ENCODE measurements around the gene PRPSAP2.

PRPSAP2 gene

GRCh38 chr17:18896146-18896545, 38.2 kb downstream of the PRPSAP2 start:
- no peak for TF ChIP-seq CTCF (IDR thresholded peaks at IDR 0.05; ENCODE audit: borderline replicate concordance, insufficient read depth, low read depth, low read length)
- H3K4me3 ChIP-seq (ENCODE audit: low read depth, low read length): no peak overlapping the region

DNA sequence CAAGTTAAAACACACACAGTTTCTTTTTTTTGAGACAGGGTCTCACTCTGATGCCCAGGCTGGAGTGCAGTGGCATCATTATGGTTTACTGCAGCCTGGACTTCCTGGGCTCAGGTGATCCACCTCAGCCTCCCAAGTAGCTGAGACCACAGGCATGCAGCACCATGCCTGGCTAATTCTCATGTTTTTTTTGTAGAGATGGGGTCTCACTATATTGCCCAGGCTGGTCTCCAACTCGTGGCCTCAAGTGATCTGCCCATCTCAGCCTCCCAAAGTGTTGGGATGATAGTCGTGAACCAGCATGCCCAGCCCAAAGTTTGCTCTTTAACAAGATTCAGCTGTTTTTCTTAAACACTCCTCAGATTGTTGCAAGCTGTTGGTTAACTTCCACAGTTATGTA, 39.0 kb downstream of the PRPSAP2 start:
- TF ChIP-seq CTCF (IDR thresholded peaks at IDR 0.05; ENCODE audit: borderline replicate concordance, insufficient read depth, low read depth, low read length): no peak

DNA sequence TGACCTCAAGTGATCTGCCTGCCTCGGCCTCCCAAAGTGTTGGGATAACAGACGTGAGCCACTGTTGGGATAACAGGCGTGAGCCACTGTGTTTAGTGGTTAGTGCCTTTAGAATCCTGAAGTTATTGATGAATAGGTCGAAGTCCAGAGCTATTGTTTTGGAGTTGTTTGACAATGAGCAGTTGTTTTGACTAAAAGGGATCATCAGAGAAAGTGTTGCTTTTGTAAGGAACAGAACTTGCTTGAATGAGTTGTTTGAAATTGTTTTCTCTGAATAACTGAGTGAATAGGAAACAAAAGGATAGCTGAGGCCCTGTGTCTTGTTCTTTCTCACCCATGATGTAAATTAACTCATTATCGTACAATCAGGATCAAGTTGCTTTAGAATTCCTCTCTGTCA, 46.6 kb downstream of the PRPSAP2 start:
- no peak for TF ChIP-seq CTCF (IDR thresholded peaks at IDR 0.05; ENCODE audit: borderline replicate concordance, insufficient read depth, low read depth, low read length)

More for the DNA sequence above, 39.0 kb downstream of the PRPSAP2 start:
- no peak overlapping the region for H3K4me3 ChIP-seq (ENCODE audit: low read depth, low read length)

GRCh38 chr17:18905226-18905625, 47.3 kb downstream of the PRPSAP2 start:
- no peak for TF ChIP-seq CTCF (IDR thresholded peaks at IDR 0.05; ENCODE audit: borderline replicate concordance, insufficient read depth, low read depth, low read length)
- H3K4me3 ChIP-seq (ENCODE audit: low read depth, low read length): no peak overlapping the region

More for the DNA sequence above, 46.6 kb downstream of the PRPSAP2 start:
- no peak overlapping the region for H3K4me3 ChIP-seq (ENCODE audit: low read depth, low read length)

DNA sequence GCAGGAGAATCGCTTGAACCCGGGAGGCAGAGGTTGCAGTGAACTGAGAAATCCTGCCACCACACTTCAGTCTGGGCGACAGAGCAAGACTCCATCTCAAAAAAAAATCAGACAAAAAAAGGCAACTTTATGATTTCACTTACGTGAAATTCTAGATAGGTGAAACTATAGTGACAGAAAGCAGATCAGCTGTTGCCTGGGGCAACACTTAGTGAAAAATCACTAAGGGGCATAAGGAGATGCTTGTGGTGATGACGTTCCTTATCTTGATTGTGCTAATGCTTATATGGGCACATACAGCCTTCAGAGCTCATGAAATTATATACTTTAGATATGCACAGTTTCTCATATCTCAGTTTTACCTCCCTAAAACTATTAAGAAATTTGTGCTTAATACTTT, 52.4 kb downstream of the PRPSAP2 start:
- TF ChIP-seq CTCF (IDR thresholded peaks at IDR 0.05; ENCODE audit: borderline replicate concordance, insufficient read depth, low read depth, low read length): no peak
- no peak overlapping the region for H3K4me3 ChIP-seq (ENCODE audit: low read depth, low read length)

DNA sequence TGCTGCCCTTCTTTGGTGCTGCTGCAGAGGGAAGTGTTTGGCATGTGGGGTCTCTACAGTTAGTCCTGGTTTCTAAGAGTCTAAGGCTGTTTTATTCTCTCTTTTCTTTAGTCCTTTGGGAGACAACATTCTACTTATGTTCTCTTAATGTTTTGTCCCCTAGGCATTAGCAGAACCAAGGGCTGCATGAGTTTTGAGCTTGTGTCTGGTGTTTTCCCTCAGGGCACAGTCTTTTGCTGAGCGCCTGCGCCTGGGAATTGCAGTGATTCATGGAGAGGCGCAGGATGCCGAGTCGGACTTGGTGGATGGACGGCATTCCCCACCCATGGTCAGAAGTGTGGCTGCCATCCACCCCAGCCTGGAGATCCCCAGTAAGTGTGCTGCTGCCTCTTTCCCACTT, 53.0 kb downstream of the PRPSAP2 start:
- H3K4me3 ChIP-seq (ENCODE audit: low read depth, low read length): no peak overlapping the region
- no peak for TF ChIP-seq CTCF (IDR thresholded peaks at IDR 0.05; ENCODE audit: borderline replicate concordance, insufficient read depth, low read depth, low read length)

GRCh38 chr17:18916816-18917500, 59.0 kb downstream of the PRPSAP2 start:
- H3K4me3 ChIP-seq (ENCODE audit: low read depth, low read length): no peak overlapping the region
- no peak for TF ChIP-seq CTCF (IDR thresholded peaks at IDR 0.05; ENCODE audit: borderline replicate concordance, insufficient read depth, low read depth, low read length)

Data from GM12875 (cell line).